Stimulated activated CD8-positive, alpha-beta memory T cell treated with anti-CD3 and anti-CD28 coated beads, Interleukin-7, amount 100 ng/mL, for 24 hours (primary cell): ENCODE data around the gene TFDP2.
"Not testable (repeated sequence)": the region's sequence is repeated elsewhere in the genome, so short reads cannot be mapped to it uniquely, and the experiment has no call there.

Experiments
- DNase-seq: peaks from one replicate; pipeline ENCODE4 v3.0.0-alpha.2; 2020; ENCODE audit warnings: low read depth

The TFDP2 gene

DNA sequence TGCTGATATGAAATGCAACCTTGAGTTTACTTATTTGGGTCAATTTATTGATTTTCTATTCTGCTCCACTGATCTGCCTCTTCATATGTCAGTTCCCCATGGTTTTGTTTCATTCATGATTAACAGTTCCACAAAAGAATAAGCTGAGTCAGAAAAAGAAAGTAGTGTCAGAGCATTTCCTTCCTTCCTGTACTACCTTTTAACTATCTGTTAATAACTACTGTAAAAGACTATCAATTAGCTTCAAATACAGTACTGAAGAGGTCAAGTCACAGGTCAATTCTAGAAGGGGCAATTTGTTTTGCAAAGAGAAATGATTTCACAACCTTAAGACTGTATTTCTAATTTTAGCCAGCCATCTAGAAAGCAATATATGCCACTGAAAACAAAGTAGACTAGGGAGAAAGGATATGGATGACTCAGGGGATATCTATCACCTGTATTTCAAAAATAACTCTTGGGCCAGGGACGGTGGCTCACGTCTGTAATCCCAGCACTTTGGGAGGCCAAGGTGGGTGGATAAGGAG is 129.5 kb downstream of the TFDP2 start:
- no peak for DNase-seq

- DNase-seq: no peak
Observed at GRCh38 chr3:142013993-142014392, 135.4 kb downstream of the TFDP2 start.

DNA sequence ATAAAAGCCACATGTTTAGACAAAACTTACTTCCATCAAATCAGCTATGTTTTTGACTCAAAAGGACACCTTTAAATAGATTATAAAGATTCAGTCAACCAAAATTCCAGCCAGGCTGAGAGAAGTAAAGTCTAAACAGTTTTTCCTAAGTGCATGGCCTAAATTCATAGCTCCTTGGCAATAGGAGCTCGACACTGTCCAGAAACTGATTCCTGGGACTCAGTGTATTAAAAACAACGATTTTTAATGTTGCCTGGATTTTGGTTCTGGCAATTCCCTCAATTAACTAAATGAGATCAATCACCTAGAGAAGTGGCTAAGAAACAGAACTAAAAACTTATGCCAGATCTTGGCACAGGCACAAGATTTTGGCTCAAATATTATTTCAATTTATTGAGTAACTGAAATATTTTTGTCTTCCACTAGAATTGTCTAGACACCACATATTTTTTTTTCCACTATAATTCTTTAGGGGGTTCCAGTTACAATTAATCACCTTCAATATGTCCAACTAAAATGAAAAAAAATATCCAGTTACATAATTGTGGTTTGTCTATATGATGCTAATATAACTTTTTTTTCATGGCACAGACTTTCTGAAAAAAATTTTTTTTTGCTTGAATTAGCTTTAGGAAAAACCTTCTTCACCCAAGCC is 135.9 kb downstream of the TFDP2 start:
- no peak for DNase-seq

GRCh38 chr3:142009029-142009428 is 140.3 kb downstream of the TFDP2 start:
- no peak for DNase-seq

- DNase-seq: no peak
Observed at GRCh38 chr3:142007710-142008399, 141.5 kb downstream of the TFDP2 start.

GRCh38 chr3:142004957-142005356 is 144.4 kb downstream of the TFDP2 start:
- not testable (repeated sequence) for DNase-seq

- DNase-seq: no peak
Observed at GRCh38 chr3:142004025-142004424, 145.3 kb downstream of the TFDP2 start.

DNA sequence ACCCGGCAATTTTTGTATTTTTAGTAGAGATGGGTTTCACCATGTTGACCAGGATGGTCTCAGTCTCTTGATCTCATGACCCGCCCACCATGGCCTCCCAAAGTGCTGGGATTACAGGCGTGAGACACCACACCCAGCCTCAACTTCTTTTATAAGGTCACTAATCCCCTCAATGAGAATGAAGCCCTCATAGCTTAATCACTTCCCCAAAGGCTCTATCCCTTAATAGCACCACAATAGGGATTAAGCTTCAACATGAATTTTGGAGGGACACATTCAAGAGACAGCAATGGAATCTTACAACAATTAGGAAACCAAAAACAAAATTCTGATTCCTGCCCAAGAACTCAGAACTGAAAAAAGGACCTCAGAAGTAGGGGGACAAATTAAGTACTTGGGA is 146.1 kb downstream of the TFDP2 start:
- DNase-seq: no peak

GRCh38 chr3:142000325-142000870 is 148.9 kb downstream of the TFDP2 start:
- no peak for DNase-seq

- DNase-seq: no peak
Observed at GRCh38 chr3:141998669-141999290, 150.6 kb downstream of the TFDP2 start.

DNA sequence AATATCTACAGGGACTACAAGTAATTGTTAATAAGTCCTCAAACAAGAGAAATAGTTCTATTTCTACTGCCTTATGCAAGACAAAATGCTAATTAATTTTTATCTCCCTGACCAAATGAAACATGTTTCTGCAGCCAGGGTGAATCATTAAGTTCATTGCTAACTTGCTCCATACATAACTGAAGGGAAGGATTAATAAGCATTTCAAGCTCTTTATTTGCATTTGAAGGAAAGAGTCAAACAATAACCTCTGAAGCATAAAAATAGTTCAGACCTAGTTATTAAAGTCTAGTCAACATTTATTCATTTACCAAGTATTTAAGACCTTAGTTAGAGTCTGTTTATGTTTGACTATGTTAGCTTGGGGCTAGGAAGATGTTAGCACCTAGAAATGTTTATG is 152.9 kb downstream of the TFDP2 start:
- DNase-seq: no peak

DNA sequence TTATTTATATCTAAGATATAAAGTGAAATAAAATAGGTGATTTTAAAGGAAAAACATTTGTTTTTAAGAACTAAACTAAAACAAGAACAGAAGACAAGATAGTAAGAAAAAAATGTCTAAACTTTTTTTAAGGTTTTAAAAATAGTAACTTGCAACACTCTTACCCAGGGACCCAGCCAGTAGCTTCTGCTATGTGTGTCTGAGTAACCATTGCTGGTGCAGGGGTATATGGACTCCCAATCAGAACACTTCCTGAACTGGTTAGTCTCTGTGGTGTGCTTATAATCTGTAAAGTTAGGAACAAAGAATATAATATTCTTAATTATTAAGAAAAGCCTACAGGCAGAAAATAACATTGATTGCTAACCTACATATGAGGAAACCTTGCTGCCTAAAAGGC is 154.5 kb downstream of the TFDP2 start:
- no peak for DNase-seq

DNA sequence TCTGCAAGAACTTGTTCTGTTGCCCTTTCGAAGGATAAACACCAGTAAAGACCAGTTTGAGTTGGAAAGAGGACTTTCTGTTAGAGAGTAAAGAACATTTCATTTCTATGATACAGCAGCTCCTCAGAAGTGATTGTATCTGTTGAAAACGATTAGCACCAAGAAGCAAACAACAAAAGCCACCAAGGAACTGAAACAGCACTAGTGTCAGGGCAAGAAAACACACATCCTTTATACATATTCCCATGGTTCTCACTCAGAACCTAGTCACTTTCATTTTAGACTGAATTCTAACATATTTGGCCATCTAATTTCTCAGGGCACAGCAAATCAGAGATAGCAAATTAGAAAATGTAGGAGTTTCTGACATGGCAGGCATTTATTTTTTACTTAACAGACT is 156.8 kb downstream of the TFDP2 start:
- no peak for DNase-seq

GRCh38 chr3:141986548-141987107 is 162.7 kb downstream of the TFDP2 start:
- DNase-seq: no peak

GRCh38 chr3:141981084-141981483 is 168.3 kb downstream of the TFDP2 start:
- no peak for DNase-seq

GRCh38 chr3:141979050-141979671 is 170.2 kb downstream of the TFDP2 start:
- no peak for DNase-seq

GRCh38 chr3:141974777-141975176 is 174.6 kb downstream of the TFDP2 start:
- not testable (repeated sequence) for DNase-seq

GRCh38 chr3:141972399-141972798 is 176.9 kb downstream of the TFDP2 start:
- no peak for DNase-seq

DNA sequence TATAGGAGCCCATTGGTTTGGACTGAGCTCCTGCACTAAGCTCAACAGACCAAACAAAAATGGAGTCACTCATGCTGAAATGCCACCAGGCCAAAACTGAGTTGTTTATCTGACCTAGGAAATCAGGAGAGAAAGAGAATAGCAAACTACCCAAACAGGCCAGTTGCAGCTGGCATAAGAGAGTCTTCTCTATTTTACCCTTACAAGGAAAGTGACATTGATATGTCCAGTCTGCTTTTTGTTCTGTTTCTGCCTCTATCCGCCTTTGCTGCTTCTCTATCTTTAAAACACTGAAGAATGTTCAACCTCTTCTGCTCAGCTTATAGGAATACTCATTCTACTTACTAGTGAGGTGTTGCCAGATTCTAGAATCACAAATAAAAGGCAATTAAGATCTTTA is 177.8 kb downstream of the TFDP2 start:
- DNase-seq: no peak

DNA sequence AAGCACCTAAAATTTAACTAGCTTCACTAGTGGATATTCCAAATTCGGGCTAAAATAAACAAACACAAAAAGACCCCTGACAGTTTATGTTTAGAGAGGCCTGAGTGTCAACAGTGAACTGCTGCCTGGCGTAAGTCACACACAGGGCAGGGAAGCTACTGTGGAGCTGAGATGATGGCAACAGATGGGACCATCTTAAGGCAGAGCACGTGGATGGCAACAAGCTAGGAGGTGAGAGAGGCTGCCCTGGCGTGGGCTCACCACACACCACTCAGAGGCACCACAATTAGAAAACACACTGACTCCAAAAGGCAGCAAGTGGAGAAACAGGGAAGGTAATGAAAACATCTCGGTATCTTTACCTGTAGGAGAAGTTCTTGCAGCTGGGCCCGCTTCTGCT is 179.6 kb downstream of the TFDP2 start:
- DNase-seq: no peak

- DNase-seq: no peak
Observed at GRCh38 chr3:141965471-141965870, 183.9 kb downstream of the TFDP2 start.

GRCh38 chr3:141963301-141963700 is 186.0 kb downstream of the TFDP2 start:
- DNase-seq: no peak
